Activated effector memory CD4-positive, alpha-beta T cell treated with Interleukin-2 at 50 U/mL for 16 hours (primary cell): ENCODE measurements around the gene FGD3.

ENCODE experiments used
- DNase-seq: peaks from one replicate; pipeline ENCODE4 v3.0.0-alpha.2; 2020

FGD3 gene

DNA sequence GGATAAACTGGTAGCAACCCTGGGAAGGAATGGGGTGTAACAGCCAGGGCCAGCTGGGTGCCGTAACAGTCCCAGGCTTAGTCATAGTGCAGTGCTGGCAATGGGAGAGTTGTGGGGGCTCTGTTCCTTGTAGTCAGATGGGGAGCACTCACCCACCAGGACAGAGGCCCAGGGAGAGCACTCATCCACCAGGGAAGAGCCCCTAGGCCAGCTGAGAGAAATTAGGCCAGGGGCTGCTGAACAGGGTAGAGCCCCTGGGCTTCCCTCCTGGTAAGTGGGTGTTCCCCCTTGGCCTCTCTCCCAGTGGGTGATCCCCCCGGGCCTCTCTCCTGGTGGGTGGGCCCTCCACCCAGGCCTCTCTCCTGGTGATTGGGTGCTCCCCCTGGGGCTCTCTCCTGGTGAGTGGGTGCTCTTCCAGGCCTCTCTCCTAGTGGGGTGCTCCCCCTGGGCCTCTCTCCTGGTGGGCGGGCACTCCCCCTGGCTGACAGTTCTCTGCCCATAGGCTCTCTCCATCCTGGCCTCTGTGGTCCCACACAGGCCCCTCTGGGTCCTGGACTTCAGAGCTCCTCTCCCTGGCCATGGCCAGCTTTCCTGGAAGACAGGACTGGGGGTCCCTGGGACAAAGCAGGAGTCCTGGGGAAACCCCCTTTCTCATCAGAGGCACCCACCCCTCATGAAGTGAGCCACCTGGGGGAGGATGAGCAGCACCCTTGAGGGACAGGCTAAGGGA lies 13.4 kb downstream of the FGD3 start:
- DNase-seq: no peak

DNA sequence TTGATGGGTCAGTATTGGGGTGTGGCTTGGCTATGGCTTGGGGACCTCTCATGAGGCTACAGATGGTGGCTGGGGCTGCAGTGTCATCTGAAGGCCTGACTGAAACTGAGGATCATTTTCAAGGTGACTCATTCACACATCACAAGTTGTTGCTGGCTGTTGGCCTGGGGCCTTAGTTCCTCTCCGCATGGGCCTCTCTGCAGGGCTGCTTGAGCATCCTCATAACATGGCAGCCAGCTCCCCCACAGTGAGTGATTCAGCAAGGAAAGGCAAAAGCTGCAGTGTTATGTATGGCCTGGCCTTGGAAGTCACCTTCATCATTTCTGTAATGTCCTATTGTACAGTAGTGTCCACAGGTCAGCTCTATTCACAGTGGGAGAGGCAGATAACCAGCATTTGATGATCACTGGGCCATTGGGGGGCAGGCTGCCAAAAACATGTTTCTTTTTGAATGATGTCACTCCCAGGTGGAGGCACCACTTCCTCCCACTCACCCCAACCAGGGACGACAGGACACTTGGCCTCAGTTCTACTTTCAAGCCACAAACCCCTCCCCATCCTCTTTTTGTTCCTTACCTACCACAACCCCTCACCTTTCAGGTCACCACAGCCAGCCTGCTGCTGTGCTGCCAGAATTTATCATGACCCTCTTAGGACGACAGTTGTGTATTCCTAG lies 14.4 kb downstream of the FGD3 start:
- DNase-seq: no peak

DNA sequence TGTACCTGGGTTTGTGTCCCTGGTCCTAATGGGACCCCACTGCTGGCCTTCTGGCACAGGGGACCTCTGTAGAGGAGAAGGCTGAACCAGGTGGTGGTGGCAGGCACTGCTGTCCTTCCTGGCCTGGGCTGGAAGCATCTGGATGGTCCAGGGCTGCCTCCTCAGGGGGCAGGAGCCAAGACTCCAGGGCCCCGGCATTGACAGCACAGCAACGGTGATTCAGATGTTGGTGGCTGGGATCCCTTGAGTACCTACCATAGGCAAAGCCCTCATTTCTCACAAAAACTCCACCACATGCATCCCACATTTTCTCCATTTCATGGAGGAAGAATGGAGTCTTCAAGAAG lies 15.0 kb downstream of the FGD3 start:
- no peak for DNase-seq

DNA sequence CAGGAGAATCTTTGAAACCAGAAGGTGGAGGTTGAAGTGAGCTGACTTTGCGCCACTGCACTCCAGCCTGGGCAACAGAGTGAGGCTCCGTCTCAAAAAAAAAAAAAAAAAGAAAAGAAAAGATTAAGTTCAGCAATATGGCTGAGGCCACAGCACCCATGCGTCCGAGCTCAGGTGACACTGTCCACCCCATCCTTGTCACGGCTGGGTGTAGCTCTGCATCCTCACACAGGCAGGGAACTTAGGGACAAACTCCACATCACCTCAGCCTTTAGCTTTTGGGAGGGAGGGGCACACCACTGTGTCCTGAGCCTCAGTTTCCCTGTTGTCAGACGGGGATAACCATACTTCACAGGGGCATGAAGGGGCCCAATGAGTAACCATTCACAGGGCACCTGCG lies 15.5 kb downstream of the FGD3 start:
- DNase-seq: no peak

DNA sequence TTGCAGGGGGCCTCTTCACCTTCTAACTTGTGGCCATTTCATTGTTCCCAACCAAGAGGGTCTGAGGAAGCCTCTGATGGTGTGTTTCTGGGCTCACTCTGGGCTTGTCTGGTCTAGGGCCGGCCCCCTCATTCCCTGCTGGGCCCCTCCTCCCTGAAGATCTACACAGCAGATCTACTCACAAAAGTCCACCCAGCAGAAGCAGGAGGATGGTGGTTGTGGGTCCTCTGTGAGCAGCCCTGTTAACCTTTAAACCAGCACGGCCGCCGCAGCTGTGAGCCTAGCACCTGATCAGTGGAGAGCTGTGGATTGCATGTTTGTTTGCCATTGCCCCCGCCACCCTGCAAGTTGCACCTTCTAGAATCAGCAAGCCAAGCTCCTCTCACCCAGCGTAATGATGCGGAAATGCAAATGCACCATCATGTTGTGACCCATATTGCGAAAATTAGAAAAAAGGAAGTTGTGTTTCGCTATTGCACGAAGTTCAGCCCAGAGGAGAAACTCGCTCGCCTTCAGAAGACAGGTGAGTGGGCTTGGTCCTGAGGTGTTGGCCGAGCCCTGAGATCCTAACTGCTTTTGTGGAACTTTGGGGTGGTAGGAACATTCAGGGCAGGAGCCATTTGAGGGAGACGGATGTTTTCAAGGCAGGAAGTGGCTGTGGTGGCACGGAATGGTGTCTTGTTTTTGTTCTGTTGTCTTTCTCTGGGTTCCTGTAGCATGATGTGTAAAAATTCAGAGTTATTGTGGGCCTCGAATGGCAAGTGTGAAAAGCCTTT lies 16.7 kb downstream of the FGD3 start:
- peak; percentile 78 for DNase-seq

DNA sequence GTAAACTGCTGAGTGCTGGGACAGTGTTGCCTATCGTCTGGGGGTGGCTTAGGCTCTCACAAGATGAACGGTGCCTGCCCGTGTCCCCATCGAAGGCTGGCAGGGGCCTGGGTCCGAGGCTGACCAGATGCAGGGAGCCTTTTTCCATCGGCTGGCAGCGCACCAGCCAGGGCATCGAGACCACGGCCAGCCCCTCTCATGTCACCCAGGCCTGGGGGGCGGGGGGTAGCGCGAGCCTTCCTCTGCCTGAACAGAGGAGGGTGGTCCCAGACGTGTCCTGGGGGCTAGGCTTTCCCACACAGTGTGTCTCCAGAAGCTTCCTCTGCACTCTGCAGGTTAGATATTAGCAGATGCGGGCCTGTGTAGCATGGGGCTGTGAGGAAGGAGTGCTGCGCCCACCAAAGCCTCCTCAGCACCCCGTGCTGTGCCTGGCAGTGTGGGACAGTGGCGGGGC lies 17.3 kb downstream of the FGD3 start:
- no peak for DNase-seq

DNA sequence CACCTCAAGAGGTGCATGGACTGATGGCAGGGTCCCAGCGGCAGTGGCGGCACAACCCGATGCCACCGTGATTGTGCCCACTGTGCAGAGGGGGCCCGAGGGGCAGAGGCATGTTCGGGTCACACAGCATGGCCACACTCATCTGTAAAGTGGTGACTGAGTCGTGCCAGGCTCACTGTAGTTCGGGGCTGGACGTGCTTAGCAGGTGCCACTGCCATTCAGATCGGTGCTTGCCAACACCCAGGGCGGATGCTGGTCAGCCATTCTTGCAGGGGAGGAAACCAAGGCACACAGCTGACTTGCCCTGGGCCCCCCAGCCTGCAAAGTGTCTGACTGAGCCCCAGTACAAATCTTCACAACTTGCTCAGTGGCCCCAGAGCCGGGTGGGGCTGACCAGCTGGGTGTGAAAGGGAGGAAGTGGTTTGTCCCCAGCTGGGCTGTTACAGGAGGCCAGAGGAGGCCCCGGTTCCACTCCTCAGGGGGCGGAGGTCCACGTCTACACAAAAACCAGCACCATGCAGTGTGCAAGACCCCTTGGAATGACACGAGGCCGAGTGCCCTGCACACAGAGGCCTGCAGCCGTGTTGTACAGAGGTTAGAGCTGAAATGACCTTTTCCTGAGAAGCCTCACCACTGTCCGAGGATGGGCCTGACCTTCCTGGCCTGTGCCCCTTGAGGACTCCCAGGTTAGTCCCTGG lies 17.9 kb downstream of the FGD3 start:
- DNase-seq: peak; percentile 49

DNA sequence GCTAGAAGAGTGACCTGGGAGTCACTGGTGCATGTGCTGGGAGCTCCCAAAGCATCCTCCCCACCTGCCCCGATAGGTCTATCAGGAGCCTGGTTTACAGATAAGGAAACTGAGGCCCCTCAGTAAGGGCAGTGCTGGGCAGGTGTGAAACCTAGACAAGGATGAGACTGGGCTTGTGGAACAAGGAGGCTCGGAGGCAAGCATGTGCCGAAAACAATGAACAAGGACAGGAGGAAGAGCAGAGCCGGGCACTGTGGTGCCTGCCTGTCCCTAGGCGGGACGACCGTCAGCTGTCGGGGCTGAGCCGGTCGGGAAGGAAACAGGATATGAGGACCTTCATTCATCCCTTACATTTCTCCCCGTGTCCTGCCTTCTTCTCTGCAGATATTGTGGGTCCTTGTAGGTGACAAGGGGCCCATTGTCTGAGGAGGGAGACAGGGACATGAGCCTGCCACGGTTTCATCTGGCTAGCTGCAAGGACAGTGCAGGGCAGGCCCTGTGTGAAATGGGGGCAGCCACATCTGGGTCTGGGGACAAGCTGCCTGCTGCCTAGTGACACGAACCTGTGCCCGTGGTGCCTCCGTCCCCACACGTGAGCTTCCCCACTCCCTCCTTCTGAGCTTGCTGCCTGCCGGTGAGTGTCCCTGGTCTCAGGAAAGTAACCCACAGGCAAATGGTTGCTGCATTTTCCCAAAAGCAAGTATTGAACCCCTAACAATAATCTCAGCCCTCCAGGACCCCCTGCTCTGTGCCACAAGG lies 18.6 kb downstream of the FGD3 start:
- DNase-seq: no peak

DNA sequence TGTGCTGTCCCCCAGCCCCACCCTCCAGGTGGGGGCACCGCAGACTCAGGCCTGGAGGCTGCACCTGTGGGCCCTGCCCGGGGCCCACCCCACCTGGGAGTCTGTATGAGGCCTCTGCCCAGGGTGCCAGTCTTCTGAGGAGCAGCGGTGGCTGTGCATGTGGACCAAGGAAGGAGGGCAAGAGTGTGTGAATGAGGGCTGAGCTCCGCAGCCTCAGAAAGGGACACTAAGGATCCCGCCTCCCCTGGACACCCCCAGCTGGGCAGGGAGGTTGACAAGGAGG lies 19.1 kb downstream of the FGD3 start:
- DNase-seq: no peak

DNA sequence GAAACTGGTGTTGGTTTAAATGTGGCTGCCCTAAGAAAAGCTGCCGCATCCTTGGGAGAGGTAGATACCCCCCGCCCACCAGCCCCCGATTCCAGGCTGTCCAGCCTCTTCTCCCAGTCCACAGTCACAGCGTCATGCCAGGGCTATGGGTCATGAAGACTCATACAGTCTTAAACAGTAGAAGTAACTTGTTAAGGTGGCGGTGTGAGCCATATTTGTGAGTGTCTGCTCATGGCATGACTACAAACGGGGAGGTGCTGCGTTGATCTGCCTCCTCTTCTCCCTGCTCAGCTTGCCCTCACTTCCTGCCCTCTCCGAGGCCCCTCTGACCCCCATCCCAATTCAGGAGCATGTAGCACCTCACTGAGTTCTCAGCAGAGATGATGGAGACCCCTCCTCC lies 20.8 kb downstream of the FGD3 start:
- DNase-seq: no peak

DNA sequence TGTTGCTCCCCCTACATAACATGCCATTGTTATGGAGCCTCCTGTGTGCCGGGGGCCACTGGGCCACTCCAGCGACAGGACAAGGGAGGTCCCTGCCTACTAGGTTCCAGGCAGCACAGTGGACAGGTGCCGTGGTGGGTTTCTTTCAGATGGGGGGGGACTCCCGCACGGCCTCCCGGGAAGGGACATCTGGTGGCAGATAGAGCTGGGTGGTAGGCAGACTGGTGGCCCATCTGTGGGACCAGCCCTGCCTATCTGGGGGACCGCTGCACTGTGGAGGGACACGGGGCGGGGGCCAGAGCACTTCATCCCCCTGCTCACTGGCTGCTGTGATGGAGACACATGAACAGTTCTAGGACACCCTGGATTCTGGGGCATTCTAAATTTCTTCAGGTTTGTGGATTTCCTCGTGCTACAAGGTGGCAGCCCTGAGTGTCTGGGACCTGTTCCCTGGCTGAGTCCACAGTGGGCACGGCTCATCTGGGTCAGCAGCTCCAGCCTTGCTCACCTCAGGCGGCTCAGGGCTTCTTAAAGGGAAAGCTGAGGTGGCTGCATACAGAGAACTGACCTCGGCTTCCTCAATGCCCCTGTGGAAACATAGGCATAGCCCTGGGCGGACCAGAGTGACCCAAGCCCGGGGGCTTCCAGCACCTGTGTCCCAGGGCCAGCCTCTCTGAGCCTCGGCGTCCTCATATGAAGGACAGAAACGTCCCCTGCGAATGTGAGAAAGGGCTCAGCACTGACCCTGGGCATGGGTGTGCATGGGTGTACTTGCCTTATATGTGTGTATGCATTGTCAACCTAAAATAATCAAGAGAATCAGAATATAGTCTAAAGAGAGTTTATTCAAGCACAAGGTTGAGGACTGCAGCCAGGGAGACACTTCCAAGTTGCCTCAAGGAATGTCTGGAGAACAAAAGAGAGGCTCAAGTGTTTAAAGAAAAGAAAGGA lies 22.5 kb downstream of the FGD3 start:
- no peak for DNase-seq

DNA sequence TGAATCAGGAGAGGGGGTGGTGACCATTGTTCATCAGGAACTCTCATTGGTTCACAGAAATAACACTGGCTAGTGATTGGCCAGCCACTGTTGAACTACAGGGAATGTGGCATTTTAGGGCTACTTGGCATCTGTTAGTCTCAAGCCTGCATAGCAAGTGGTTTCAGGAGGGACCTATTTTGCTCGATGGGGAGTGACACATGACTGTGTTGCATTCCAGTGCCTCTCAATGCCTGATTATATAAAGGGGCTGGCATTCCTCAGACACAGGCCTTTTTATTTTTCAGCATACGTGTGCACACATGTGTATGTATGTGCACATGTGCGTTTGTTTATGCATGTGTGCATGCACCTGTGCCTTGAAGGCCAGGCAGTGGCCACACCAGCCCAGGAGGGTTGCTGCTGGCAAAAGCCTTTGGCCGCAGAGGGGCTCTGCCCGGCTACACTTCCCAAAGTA lies 23.2 kb downstream of the FGD3 start:
- DNase-seq: no peak

DNA sequence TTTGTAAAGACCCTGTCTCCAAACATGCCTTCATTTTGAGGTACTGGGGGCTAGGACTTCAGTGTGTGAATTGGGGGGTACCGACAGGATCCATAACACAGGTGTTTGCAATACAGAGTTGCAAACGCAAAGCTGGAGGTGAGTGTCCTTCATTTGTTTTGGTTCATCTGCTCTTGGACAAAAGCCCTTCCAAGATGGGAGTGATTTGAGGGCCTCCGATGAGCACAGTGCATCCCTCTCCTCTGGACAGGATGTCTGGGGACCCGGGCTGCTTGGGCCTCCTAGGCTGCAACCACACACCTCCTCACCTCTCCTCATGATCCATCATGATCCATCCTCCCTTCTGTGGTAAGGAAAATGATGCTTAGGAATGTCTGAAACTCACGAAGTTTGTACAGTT lies 23.8 kb downstream of the FGD3 start:
- no peak for DNase-seq

DNA sequence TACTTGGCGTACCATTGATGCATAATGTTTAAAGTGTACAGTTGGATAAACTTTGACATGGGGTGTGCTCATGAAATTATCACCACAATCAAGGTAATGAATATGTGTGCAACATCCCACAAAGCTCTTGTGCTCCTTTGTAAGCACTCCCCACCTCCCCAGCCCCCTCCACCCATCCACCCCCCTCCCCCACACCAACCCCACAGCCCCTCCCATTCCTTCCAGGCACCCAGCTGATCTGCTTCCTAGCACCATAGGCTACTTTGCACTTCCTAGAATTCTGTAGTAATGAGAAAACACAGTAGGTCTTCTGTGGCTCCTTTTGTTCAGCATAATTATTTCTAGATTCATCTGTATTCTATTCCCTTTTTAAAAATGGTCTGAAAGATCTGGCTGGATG lies 24.5 kb downstream of the FGD3 start:
- no peak for DNase-seq

DNA sequence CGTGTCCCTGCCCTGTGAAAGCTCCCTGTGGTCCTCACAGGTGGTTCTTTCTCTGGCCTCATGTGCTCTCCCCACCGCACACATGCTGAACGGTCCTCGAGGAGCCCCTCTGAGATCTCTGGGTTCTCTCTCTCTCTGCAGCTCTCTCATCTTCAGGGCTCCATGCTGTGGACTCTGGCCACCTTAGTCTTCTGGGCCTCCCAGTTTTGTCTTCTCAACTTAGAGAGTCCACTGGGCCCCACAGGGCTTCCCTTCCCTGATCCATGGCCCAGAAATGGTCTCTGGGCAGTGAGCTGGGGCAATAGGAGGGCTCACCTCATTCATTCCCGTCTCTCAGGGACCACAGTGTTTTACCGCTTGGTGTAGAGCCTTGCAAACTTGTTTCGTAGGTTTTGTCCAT lies 26.4 kb downstream of the FGD3 start:
- no peak for DNase-seq

DNA sequence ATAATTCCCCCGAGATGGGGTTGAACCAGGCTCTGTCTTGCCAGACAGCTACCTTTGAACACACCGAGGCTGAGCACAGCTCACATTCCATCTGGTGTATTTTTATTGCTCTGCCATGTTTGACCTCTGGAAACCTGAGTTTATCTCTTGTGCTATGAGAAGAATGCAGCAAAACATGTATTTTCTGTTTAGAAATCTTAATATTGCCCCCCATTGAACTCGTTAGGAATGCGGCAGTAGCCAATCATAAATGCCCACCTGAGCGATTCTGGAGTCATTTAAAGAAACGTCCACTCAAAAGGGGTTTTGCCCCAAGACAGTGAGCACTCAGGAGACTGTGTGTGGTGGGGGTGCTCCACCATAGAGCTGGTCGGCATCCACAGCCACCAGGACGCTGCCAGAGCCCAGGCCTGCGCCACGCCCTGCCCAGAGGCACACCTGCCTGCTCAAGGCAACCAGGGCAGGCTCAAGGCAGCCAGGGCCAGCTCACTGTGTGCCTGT lies 26.9 kb downstream of the FGD3 start:
- DNase-seq: no peak

DNA sequence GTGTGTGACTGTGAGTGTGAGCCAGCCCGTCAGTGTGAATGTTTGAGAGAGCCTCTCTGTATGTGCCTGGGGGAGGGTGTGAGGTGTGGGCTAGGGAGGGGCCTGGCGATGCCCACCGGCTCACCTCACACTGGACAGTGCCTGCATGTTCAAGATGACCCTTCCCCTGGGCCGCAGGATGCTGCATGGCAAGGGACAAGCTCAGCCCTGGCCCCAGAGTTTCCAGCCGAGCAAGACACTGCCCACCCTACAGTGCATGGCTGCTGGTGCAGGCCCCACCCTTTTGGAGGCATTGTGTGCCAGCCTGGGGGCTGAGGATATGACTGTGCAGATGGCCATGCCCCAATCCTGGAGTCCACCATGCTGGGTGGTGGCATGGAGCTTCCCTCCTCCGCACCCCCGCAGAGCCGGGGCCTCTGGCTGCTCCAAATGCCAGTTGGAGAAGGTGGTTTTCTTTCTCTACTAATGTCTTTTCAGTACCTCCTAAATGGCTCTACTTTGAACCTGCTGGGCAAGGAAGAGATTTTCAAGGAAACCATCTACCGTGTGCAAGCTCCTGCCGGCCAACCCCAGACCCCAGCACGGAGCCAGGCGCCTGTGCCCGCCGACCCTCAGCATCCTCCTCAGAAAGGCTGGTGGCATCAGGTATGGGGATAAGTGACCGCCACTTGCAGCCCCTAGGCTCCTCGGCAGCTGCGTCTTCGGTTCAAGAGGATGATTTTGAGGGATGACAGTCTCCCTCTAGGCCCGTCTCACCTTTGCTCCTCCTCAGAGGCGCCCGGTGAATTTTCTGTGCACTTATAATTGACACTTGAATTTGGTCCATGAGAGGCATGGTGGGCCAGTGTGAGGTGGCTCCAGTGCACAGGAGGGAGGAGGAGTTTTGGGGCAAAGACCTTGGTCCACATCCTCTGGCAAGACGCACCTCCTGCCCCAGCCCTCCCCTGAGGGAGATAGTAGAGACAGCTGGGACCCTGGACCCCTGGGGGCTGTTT lies 27.7 kb downstream of the FGD3 start:
- DNase-seq: no peak

DNA sequence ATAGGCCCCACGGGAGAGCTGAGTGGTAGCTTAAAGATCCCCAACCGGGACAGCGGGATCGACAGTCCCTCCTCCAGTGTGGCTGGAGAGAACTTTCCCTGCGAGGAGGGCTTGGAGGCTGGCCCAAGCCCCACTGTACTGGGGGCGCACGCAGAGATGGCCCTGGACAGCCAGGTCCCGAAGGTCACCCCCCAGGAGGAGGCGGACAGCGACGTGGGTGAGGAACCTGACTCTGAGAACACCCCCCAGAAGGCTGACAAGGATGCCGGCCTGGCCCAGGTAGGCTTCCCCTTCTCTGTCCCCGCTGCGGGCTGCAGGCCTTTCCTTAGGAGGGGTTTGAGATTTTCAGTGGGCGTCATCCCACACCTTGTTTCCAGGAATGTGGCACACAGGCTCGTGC lies 29.1 kb downstream of the FGD3 start:
- DNase-seq: no peak

DNA sequence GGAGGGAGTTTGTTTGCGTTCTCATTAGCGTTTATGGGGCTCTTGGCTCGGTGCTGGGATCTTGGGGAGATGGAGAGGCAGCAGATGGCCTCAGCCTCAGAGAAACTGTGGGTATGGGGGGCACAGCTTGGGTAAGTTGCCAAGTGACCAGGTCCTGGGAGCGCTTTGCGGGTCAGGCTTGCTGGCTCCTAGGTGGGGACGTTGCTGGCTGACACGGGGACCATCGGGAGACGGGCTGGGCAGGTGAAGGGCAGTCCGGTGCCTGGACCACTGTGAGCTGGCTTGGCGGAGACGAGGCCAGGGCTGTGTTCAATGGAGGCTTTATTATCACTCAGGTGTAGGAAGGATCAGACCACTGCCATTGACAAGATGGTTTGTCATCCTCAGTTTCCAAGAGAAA lies 30.0 kb downstream of the FGD3 start:
- no peak for DNase-seq

DNA sequence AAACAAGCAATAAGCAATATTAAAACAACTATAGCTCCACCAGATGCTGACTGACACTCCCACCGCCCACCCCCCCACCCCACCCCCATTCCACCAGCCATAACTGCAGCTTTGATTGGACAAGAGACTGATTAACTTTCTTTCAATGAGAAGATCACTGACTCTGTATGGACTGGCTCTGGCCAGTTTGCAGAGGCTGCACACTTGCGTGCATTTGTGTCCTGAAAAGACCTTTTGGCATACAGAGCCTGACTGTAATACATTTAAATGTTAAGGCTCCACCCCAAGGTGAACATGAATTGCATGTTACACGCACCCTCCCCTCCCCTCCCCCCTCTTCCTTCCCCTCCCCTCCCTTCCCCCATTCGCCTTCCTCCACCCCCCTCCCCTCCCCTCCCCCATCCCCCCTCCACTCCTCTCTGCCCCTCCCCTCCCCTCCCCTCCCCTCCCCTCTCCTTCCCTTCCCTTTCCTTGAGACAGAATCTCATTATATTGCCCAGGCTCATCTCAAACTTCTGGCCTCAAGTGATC lies 31.1 kb downstream of the FGD3 start:
- no peak for DNase-seq
